T-helper 2 cell treated with Interferon-gamma antibody and Interleukin-4, amounts not matched to agents 5 μg/mL and 100 μg/mL, for 36 hours (primary cell): ENCODE data around the gene AP1S3.

Experiments used
- DNase-seq: peaks from one replicate; pipeline ENCODE4 v3.0.0; 2021; ENCODE audit warnings: low spot score
- H3K27ac Mint-ChIP-seq: one replicate; pipeline ENCODE4 v1.8.0; 2021; ENCODE audit warnings: mild to moderate bottlenecking, mixed read lengths
- H3K27me3 Mint-ChIP-seq: one replicate; pipeline ENCODE4 v1.8.0; 2021; ENCODE audit warnings: low read depth, mixed read lengths
- H3K36me3 Mint-ChIP-seq: one replicate; pipeline ENCODE4 v1.8.0; 2021; ENCODE audit warnings: low read depth, mixed read lengths
- H3K4me1 Mint-ChIP-seq: one replicate; pipeline ENCODE4 v1.8.0; 2021; ENCODE audit warnings: low read depth, mixed read lengths
- H3K4me3 Mint-ChIP-seq: one replicate; pipeline ENCODE4 v1.8.0; 2022; ENCODE audit warnings: mild to moderate bottlenecking, moderate library complexity, mixed read lengths
- H3K9me3 Mint-ChIP-seq: one replicate; pipeline ENCODE4 v1.8.0; 2021; ENCODE audit warnings: mixed read lengths

AP1S3 gene

DNA sequence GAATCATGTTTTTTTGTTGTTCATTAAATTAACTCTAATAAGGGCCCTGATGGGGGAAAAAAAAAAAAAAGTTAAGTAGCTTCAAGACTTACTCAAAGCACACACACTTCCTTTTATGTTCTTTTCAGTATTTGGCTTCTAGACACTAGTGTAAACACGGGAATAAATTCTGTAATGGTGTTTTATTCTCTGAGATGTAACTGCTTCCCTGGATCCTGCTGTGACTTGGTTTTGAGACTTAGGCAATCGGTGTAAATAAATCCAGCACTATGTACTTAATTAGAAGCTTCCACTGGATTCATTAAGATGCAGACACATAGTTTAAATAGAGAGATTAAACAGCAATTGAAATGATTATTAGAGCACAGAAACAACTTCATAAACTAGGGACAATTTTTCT, 26.1 kb upstream of the AP1S3 start:
- no peaks in the 10 kb centered on the region for H3K9me3 Mint-ChIP-seq
- no peak for DNase-seq
- H3K36me3 Mint-ChIP-seq: peaks cover 22% of the 10 kb centered on the region
- H3K27ac Mint-ChIP-seq: no peak overlapping the region
- no peak overlapping the region for H3K4me3 Mint-ChIP-seq
- H3K27me3 Mint-ChIP-seq: no peaks in the 10 kb centered on the region
- peaks cover 30% of the 10 kb centered on the region for H3K4me1 Mint-ChIP-seq

DNA sequence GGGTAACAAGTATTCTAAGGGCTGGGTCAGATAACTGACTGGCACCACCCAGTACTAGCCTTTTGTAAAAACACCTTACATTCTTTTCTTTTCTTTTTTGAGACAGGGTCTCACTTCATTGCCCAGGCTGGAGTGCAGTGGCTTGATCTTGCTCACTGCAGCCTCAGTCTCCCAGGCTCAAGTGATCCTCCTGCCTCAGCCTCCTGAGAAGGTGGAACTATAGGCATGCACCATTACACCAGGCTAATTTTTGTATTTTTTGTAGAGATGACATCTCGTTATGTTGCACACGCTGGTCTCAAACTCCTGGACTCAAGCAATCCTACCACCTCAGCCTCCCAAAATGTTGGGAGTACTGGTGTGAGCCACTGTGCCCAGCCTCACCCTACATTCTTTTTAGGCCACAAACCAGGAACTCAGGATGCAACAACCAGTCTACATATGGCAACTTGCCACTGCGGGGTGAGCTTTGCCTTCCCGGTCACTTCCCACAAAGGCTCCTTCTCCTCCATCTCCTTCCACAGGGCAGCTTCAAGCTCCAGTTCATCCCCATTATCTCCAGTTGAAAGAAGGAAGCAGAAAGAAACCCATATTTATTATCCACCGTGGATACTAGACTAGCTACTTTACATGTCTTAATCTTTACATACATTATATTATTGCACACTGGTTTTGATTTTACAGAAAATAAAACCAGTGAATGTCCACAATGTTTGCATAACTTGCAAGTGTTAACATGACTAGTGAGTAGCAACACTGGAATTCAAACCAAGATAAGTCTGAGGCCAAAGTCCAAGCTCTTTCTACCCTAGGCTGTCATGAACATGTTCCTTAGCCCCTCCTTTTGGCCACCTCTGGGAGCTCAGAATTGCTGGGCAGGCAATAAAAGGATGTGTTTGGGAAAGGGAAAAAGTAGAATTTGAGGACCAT, 23.7 kb upstream of the AP1S3 start:
- Mint-ChIP-seq H3K27ac (no peak overlapping the region), H3K27me3 (no peaks in the 10 kb centered on the region), H3K4me3 (no peak overlapping the region), H3K4me1 (peaks cover 14% of the 10 kb centered on the region), H3K36me3 (peaks cover 20% of the 10 kb centered on the region), H3K9me3 (no peaks in the 10 kb centered on the region)
- no peak for DNase-seq

DNA sequence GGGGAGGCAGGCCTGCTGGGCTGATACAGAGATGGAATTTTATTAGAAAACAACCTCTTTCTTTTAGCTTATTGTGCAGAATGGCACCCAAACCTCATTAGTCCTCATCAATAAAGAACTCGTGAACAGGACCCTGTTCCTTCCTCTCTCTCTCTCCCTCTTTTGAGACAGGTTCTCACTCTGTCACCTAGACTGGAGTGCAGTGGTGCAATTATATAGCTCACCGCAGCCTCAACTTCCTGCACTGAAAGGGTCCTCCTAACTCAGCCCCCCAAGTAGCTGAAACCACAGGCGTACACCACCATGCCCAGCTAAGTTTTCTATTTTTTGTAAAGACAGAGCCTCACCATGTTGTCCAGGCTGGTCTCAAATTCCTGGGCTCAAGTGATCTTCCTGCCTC, 21.7 kb upstream of the AP1S3 start:
- Mint-ChIP-seq H3K4me1 (peaks cover 3% of the 10 kb centered on the region), H3K9me3 (no peaks in the 10 kb centered on the region), H3K27me3 (no peaks in the 10 kb centered on the region), H3K4me3 (no peak overlapping the region), H3K36me3 (peaks cover 14% of the 10 kb centered on the region), H3K27ac (no peak overlapping the region)
- no peak for DNase-seq

DNA sequence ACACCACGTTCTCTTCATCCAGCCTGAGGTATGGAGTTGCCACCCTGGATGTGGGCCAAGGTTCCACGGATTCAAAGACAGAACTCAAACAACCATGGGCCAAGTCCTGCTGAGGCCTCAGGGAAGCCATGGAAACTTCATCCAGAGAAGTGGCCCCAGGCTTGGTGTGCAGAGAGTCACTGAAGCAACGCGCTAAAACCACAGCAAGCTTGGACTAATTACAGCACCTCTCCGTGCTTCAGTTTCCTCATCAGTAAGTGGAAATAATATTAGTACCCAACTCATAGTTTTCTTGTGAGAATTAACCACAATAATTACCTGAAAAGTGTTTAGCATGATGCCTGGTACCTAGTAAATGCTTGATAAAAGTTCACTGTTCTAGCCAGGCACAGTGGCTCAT, 19.2 kb upstream of the AP1S3 start:
- H3K9me3 Mint-ChIP-seq: no peaks in the 10 kb centered on the region
- H3K4me3 Mint-ChIP-seq: no peak overlapping the region
- no peak overlapping the region for H3K27ac Mint-ChIP-seq
- peaks cover 18% of the 10 kb centered on the region for H3K36me3 Mint-ChIP-seq
- no peaks in the 10 kb centered on the region for H3K27me3 Mint-ChIP-seq
- DNase-seq: no peak
- peaks cover 9% of the 10 kb centered on the region for H3K4me1 Mint-ChIP-seq

DNA sequence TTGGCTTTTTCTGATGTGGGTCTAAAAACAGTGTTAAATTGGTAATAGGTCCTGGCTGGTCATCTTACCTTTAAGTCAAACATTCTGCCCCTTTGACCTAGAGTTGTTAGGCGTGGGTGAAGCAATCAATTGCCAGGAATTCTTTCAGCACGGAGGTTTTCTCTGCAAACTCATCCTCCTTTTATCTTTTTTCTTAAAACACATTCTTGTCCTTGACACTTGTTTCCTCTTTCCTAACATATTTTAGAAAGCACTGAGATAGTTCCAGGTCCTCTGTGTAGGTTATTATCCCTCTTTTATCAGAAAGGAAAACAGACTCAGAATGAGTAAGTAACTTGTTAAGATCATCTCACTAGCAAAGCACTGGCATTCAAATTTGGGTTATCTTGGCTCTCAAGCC, 18.6 kb upstream of the AP1S3 start:
- Mint-ChIP-seq H3K4me3 (no peak overlapping the region), H3K9me3 (peaks cover 6% of the 10 kb centered on the region), H3K36me3 (peaks cover 21% of the 10 kb centered on the region), H3K4me1 (peaks cover 12% of the 10 kb centered on the region), H3K27ac (no peak overlapping the region), H3K27me3 (no peaks in the 10 kb centered on the region)
- DNase-seq: no peak

DNA sequence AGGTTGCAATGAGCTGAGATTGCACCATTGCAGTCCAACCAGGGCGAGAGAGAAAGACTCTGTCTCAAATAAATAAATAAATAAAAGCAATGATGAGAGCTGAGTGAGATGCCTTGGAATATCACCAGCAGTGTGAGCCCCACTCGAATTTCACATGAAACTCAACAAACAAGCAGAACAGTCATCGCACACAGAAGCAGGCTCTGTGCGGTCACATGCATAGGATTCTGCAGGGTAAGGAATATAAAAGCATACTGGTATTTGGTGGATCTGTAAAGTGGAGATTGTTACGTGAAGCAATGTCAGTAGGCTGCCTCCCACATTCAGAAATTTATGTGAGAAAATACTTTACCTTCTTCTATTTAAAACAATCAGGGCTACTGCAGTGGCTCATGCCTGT, 18.0 kb upstream of the AP1S3 start:
- Mint-ChIP-seq H3K27ac (no peak overlapping the region), H3K9me3 (peaks cover 7% of the 10 kb centered on the region), H3K27me3 (no peaks in the 10 kb centered on the region), H3K4me1 (peaks cover 12% of the 10 kb centered on the region), H3K4me3 (no peak overlapping the region), H3K36me3 (peaks cover 26% of the 10 kb centered on the region)
- no peak for DNase-seq

DNA sequence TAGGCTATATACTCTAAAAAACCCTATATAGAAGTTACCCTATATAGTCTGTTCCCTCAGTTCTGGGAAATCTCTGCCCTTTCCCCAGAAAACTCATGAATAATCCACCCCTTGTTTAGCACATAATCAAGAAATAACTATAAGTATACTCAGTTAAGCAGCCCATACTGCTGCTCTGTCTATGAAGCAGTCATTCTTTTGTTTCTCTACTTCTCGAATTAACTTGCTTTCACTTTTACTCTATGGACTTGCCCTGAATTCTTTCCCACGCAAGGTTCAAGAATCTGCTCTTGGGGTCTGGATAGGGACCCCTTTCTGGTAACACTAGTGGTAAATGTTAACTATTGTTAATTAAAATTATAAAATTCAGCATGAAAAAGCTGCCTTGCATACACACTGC, 17.4 kb upstream of the AP1S3 start:
- Mint-ChIP-seq H3K4me1 (peaks cover 12% of the 10 kb centered on the region), H3K9me3 (peaks cover 10% of the 10 kb centered on the region), H3K27ac (no peak overlapping the region), H3K4me3 (no peak overlapping the region), H3K36me3 (peaks cover 33% of the 10 kb centered on the region), H3K27me3 (no peaks in the 10 kb centered on the region)
- no peak for DNase-seq

DNA sequence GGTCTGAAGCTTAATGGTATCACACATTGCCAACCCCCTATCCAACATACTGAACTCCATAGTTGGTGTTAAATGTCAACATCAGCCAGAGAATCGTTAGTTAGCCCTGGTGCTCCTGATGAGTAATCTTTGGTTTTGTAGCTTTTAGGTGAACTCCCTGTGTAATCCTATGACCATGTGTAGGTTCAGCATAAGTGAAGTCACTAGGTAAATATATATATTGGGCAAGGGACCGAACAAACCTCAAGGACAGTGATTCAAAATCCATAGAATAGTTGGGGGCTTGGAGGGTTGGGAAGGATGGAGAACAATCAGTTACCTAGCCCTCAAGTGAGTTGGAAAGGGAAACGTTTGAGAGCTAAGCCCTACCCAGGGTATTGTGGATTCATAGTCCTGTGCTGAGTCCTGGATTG, 16.0 kb upstream of the AP1S3 start:
- Mint-ChIP-seq H3K4me3 (no peak overlapping the region), H3K4me1 (peaks cover 12% of the 10 kb centered on the region), H3K36me3 (peaks cover 44% of the 10 kb centered on the region), H3K9me3 (peaks cover 22% of the 10 kb centered on the region), H3K27ac (no peak overlapping the region), H3K27me3 (no peaks in the 10 kb centered on the region)
- no peak for DNase-seq

DNA sequence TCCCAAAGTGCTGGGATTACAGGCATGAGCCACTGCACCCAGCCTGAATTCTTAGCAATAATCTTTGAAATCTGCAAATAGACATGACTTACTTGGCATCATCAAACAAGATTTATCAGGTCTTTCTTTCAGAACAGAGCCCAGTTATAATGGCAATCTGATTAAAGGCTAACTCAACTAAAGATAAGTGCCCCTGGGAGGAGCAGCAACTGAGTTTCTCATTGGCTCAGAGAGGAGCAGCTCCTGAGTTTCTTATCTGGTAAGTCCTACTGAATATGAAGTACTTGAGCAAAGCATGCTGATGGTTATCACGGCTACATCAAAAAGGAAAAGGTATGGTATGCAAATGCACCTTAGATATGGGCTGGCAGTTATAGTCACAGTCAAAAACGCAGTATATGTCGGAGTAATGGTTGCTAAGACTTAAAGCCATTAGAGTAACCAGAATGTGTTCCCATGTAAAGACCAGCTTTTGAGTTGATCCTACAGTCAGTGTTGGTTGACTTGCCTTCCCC, 15.0 kb upstream of the AP1S3 start:
- Mint-ChIP-seq H3K9me3 (peaks cover 22% of the 10 kb centered on the region), H3K27ac (no peak overlapping the region), H3K27me3 (no peaks in the 10 kb centered on the region), H3K36me3 (peaks cover 55% of the 10 kb centered on the region), H3K4me1 (peaks cover 22% of the 10 kb centered on the region), H3K4me3 (no peak overlapping the region)
- no peak for DNase-seq

DNA sequence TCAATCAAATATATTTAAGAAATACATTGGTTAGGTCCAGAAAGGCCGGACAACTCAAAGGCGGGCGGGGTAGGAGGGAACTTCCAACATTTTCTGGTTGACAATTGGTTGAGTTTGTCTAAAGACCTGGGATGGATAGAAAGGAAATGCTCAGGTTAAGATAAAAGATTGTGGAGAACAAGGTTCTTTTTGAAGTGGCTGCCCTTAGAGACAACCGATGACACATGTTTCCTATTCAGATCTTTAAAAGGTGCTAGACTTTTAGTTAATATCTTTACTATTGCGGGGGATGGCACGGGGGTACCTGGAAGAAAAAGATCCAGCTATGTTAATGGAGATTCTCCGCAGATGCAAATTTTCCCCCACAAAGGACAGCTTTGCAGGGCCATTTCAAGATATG, 10.0 kb upstream of the AP1S3 start:
- Mint-ChIP-seq H3K9me3 (peaks cover 22% of the 10 kb centered on the region), H3K4me3 (no peak overlapping the region), H3K4me1 (peaks cover 20% of the 10 kb centered on the region), H3K36me3 (peaks cover 51% of the 10 kb centered on the region), H3K27me3 (no peaks in the 10 kb centered on the region), H3K27ac (no peak overlapping the region)
- no peak for DNase-seq

DNA sequence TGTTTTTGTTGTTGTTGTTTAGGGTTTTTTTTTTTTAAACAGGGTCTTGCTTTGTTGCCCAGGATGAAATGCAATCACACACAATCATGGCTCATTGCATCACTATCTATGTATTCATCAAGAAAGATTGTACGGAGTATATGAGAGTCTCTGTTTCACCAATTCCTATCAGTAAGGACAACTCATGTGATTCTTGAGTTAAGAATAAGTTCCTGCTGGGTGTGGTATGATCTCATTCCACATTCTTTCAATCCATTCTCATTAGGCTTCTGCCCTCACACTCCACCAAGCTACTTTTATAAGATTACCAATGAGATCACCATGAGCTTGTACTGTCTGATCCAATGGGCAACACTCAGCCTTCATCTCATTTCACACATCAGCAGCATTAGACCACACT, 9.1 kb upstream of the AP1S3 start:
- Mint-ChIP-seq H3K9me3 (peaks cover 21% of the 10 kb centered on the region), H3K27ac (no peak overlapping the region), H3K36me3 (peaks cover 45% of the 10 kb centered on the region), H3K4me1 (peaks cover 17% of the 10 kb centered on the region), H3K4me3 (no peak overlapping the region), H3K27me3 (no peaks in the 10 kb centered on the region)
- no peak for DNase-seq

DNA sequence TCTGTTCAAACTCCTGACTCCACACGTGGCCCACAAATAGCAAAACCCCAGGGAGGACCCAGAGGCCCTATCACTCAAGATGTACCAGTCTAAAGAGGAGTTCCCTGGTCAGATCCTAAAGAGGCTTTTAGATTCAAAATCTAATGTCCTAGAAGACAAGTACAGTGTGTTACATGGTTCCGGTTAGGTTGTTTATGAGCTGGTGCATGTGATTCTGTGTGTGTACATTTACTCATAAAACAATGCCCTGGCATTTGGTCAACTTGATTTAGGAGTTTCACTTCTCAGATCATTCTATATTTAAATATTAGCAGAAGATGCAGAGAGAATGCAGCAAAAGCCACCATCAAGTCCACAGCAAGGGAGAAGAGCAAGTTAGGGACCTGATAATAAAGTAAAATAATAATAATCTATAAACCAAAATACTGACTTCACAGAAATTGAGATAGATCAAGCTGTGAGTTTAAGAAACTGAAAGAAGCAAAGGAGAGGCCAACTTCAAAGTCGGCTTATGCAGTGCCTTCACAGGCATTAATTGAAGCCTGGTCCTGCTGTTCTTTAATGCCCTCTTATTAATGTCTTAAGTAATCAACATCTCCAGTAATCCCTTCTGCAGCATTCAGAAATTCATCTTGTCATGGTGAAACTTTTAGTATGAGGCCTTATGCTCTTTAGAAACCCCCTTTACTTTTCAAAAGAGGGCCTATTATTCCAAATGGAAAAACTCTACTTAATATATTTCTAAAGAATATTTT, 4.2 kb upstream of the AP1S3 start:
- H3K27me3 Mint-ChIP-seq: no peaks in the 10 kb centered on the region
- peaks cover 6% of the 10 kb centered on the region for H3K4me1 Mint-ChIP-seq
- no peak overlapping the region for H3K27ac Mint-ChIP-seq
- no peak overlapping the region for H3K4me3 Mint-ChIP-seq
- peaks cover 2% of the 10 kb centered on the region for H3K36me3 Mint-ChIP-seq
- DNase-seq: no peak
- H3K9me3 Mint-ChIP-seq: no peaks in the 10 kb centered on the region

DNA sequence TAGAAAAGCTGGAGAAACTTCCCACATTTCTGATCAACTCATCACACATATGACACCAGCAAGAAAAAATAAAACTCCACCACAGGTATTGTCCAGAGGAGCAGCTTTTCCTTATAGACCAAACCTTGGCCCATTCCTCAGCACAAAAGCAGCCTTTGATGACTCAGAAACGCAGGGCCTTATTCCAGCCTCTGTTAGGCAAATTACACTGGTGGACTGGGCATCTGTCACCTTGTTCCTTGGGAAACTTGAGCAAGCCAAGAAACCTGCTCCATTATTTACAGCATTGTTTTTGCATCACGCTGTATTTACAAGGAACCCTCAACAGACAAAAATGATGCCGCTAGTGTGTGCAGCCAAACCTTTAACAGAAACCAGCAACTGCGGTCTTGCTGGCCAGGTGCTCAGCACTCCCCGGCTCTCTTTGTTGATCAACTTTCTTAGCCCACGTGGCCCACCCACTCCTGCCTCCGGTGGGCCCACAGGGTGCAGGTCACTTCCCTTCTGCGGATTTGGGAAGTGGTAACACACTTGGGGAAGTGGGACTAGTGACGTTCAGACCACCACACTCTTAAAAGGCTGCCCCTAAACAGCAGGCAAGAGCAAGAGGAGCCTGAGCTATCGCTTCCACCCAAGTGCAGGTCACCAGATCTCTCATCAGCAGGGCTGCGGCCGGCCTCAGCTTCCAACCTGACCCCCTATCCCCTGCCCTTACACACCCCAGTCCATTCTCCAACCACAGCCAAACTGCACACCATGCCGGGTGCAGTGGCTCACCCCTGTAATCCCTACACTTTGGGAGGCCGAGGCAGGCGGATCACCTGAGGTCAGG, 1.5 kb downstream of the AP1S3 start:
- DNase-seq: no peak
- Mint-ChIP-seq H3K36me3 (peaks cover 6% of the 10 kb centered on the region), H3K27ac (peak overlapping the region; percentile 73), H3K27me3 (no peaks in the 10 kb centered on the region), H3K4me3 (peak overlapping the region; percentile 97), H3K4me1 (peaks cover 17% of the 10 kb centered on the region), H3K9me3 (no peaks in the 10 kb centered on the region)
